ENCODE results near the gene ADAP1.

The ADAP1 gene

GRCh38 chr7:867406-868188 lies 86.9 kb downstream of the ADAP1 start:
- DNase-seq (ENCODE audit: low spot score): no peak

GRCh38 chr7:867001-867405 lies 87.5 kb downstream of the ADAP1 start:
- no peak for DNase-seq (ENCODE audit: low spot score)

GRCh38 chr7:865921-866320 lies 88.6 kb downstream of the ADAP1 start:
- no peak for DNase-seq (ENCODE audit: low spot score)

DNA sequence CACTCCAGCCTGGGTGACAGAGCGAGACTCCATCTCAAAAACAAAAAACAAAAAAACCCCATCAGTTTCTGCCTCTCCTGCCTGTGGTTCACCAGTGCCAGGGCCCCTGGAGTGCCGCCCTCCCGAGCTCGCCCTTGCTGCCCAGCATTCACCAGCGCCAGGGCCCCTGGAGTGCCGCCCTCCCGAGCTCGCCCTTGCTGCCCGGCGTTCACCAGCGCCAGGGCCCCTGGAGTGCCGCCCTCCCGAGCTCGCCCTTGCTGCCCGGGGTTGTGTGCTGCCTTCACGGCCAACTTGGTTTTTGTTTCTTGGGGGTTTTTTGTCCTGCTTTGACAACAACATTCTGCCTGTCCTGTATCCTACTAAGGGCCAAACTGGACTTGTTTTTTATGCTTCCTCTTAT lies 91.4 kb downstream of the ADAP1 start:
- no peak for DNase-seq (ENCODE audit: low spot score)

DNA sequence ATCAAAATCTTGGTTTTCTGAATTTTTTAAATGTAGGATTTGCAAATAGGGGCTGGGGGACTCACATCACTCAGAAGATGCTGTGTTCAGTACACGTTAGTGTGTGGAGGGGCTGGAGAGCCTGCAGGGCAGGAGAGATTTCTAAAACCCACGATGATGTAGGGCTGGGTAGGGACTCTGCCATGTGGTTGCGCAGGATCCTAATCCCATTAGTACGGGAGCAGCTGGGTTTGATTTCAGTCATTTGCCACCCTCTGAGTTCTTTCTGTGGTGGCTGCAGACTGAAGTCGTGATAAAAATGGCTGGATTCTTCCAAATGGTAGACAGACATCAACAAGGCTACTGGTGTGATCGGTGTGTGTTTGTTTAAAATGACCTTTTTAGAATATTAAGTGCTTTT lies 92.3 kb downstream of the ADAP1 start:
- DNase-seq (ENCODE audit: low spot score): no peak

- DNase-seq (ENCODE audit: low spot score): no peak
Measured at GRCh38 chr7:861222-861621, 93.3 kb downstream of the ADAP1 start.

GRCh38 chr7:860149-860548 lies 94.3 kb downstream of the ADAP1 start:
- no peak for DNase-seq (ENCODE audit: low spot score)

GRCh38 chr7:859359-860030 lies 95.0 kb downstream of the ADAP1 start:
- no peak for DNase-seq (ENCODE audit: low spot score)

DNA sequence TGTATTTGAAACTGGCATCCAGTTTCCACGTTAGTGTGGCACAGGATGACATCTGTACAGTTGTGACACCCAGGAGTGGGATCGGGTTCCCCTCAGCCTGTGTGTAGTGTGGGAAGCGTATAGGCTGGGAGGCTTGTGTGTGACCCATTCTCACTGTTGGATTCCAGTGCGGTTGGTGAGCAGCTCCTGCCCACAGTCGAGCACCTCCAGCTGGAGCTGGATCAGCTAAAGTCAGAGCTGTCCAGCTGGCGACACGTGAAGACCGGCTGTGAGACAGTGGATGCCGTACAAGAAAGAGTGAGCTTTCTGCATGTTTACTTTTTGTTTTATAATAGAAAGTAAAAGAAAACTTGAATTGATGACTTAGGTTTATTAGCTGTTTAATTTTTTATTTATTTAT lies 96.8 kb downstream of the ADAP1 start:
- no peak for DNase-seq (ENCODE audit: low spot score)

GRCh38 chr7:856444-857095 lies 97.9 kb downstream of the ADAP1 start:
- no peak for DNase-seq (ENCODE audit: low spot score)

- DNase-seq (ENCODE audit: low spot score): no peak
Measured at GRCh38 chr7:855686-856369, 98.7 kb downstream of the ADAP1 start.

GRCh38 chr7:854118-854775 lies 100.2 kb downstream of the ADAP1 start:
- DNase-seq (ENCODE audit: low spot score): no peak

GRCh38 chr7:853366-854117 lies 100.9 kb downstream of the ADAP1 start:
- DNase-seq (ENCODE audit: low spot score): no peak

- no peak for DNase-seq (ENCODE audit: low spot score)
Measured at GRCh38 chr7:851204-851603, 103.3 kb downstream of the ADAP1 start.

GRCh38 chr7:849781-850180 lies 104.7 kb downstream of the ADAP1 start:
- no peak for DNase-seq (ENCODE audit: low spot score)

- DNase-seq (ENCODE audit: low spot score): no peak
Measured at GRCh38 chr7:849145-849544, 105.3 kb downstream of the ADAP1 start.

Measured in SK-N-DZ (cell line).